Skeletal muscle cell (primary cell): ENCODE results near the gene SMTN.

Experiments
- DNase-seq: peaks from one replicate; pipeline ENCODE4 v3.0.0-alpha.2; 2010; ENCODE audit warnings: low read depth
- H3K4me3 ChIP-seq: 2 replicates; pipeline ENCODE4 v1.5.1; 2011; ENCODE audit warnings: low read depth, mild to moderate bottlenecking, control low read depth, low read length, moderate library complexity

SMTN gene

GRCh38 chr22:31121403-31121802, 40.3 kb downstream of the SMTN start:
- no peak overlapping the region for H3K4me3 ChIP-seq
- DNase-seq: no peak

GRCh38 chr22:31122196-31122531, 41.0 kb downstream of the SMTN start:
- DNase-seq: no peak
- H3K4me3 ChIP-seq: no peak overlapping the region

- peak within 1 kb of the TSS; percentile 34 for H3K4me3 ChIP-seq
- DNase-seq: no peak
Measured at GRCh38 chr22:31122532-31123291, 41.6 kb downstream of the SMTN start, which contains the start of gene INPP5J. INPP5J (plus strand) TSS chr22:31122966; CDS start chr22:31123015, 49 bp downstream.

GRCh38 chr22:31123292-31123602, 42.1 kb downstream of the SMTN start:
- H3K4me3 ChIP-seq: peak overlapping the region; percentile 34
- no peak for DNase-seq

- no peak for DNase-seq
- no peak overlapping the region for H3K4me3 ChIP-seq
Measured at GRCh38 chr22:31124290-31124689, 43.2 kb downstream of the SMTN start.

GRCh38 chr22:31124811-31125465, 43.8 kb downstream of the SMTN start:
- no peak overlapping the region for H3K4me3 ChIP-seq
- no peak for DNase-seq

GRCh38 chr22:31125521-31126117, 44.5 kb downstream of the SMTN start:
- no peak overlapping the region for H3K4me3 ChIP-seq
- DNase-seq: no peak

GRCh38 chr22:31126128-31126868, 45.2 kb downstream of the SMTN start:
- H3K4me3 ChIP-seq: no peak overlapping the region
- DNase-seq: no peak

GRCh38 chr22:31126869-31127175, 45.7 kb downstream of the SMTN start:
- H3K4me3 ChIP-seq: no peak overlapping the region
- DNase-seq: no peak

- H3K4me3 ChIP-seq: no peak overlapping the region
- DNase-seq: no peak
Measured at GRCh38 chr22:31127181-31127772, 46.2 kb downstream of the SMTN start.

- DNase-seq: no peak
- no peak overlapping the region for H3K4me3 ChIP-seq
Measured at GRCh38 chr22:31128156-31128555, 47.0 kb downstream of the SMTN start.

- DNase-seq: no peak
- no peak overlapping the region for H3K4me3 ChIP-seq
Measured at GRCh38 chr22:31130873-31131272, 49.8 kb downstream of the SMTN start.

- DNase-seq: no peak
- no peak overlapping the region for H3K4me3 ChIP-seq
Measured at GRCh38 chr22:31133911-31134310, 52.8 kb downstream of the SMTN start.

- DNase-seq: no peak
- no peak overlapping the region for H3K4me3 ChIP-seq
Measured at GRCh38 chr22:31134688-31135087, 53.6 kb downstream of the SMTN start.

GRCh38 chr22:31135706-31136105, 54.6 kb downstream of the SMTN start:
- no peak for DNase-seq
- no peak overlapping the region for H3K4me3 ChIP-seq

GRCh38 chr22:31136155-31136554, 55.0 kb downstream of the SMTN start:
- DNase-seq: no peak
- H3K4me3 ChIP-seq: no peak overlapping the region

GRCh38 chr22:31136711-31137110, 55.6 kb downstream of the SMTN start:
- no peak for DNase-seq
- no peak overlapping the region for H3K4me3 ChIP-seq

- H3K4me3 ChIP-seq: no peak overlapping the region
- DNase-seq: no peak
Measured at GRCh38 chr22:31137721-31138120, 56.6 kb downstream of the SMTN start.

GRCh38 chr22:31138126-31138525, 57.0 kb downstream of the SMTN start:
- no peak for DNase-seq
- no peak overlapping the region for H3K4me3 ChIP-seq

- no peak for DNase-seq
- H3K4me3 ChIP-seq: no peak overlapping the region
Measured at GRCh38 chr22:31139066-31139465, 57.9 kb downstream of the SMTN start.
